ENCODE results near the gene TRABD.

DNA sequence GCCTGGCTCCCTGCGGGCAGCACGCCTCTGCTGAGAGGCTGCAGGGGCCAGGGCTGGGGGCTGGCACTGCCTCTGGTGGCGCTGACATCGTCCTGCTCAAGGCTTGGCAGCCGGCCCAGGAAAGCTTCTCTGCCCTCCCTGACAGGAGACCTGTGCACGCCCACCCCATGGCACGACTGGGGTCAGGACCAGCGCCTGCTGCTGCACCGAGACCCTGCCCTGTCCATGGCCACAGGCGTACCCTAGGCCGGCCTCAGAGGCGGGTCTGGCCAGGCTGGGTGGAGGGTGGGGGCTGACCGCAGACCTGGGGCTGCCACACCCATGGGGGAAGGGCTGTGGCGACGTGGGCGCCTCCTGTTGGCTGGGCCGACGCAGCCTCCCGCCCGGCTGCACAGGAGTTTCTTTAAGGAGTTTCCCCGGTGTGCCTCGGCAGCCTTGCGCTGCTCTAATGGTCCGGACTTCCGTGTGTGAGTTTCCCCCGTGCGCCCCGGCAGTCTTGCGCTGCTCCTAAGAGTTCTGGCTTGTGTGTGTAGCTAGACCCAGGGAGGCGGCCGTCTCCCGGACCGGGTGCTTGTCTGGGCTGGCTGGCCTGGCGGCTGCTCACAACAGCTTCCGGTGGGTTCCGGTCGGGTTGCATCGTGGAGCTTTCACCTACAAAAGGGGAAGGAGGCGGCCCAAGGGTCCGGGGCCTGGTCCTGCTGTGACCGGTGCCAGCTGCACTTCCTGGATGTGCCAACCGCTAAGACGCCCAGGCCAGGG lies 4.6 kb downstream of the TRABD start:
- TF ChIP-seq, protein P1, sequence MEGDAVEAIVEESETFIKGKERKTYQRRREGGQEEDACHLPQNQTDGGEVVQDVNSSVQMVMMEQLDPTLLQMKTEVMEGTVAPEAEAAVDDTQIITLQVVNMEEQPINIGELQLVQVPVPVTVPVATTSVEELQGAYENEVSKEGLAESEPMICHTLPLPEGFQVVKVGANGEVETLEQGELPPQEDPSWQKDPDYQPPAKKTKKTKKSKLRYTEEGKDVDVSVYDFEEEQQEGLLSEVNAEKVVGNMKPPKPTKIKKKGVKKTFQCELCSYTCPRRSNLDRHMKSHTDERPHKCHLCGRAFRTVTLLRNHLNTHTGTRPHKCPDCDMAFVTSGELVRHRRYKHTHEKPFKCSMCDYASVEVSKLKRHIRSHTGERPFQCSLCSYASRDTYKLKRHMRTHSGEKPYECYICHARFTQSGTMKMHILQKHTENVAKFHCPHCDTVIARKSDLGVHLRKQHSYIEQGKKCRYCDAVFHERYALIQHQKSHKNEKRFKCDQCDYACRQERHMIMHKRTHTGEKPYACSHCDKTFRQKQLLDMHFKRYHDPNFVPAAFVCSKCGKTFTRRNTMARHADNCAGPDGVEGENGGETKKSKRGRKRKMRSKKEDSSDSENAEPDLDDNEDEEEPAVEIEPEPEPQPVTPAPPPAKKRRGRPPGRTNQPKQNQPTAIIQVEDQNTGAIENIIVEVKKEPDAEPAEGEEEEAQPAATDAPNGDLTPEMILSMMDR (IDR thresholded peaks at IDR 0.05) = peak in 2 of 3 experiments; percentile 18 to 51
- TF ChIP-seq POLR2A (IDR thresholded peaks at IDR 0.05) = peak in 1 of 2 donors; percentile 11

All from vagina (tissue), 2 donors.